WTC11 (cell line): ENCODE results near the gene MTFMT. TPM values are rescaled to one million over a fixed set of nuclear protein-coding genes. Genes with fewer than 3 reads are reported as not detected.

Experiments
- ATAC-seq: fragments of 200-7000 bp; cut with Tn5 transposase; 2 replicates; pipeline ENCODE4 v1.10.0; 2021; ENCODE audit warnings: mild to moderate bottlenecking, moderate library complexity
- CTCF ChIA-PET: fragments of 300-600 bp; sonication (Branson Sonifier 250); formaldehyde crosslinking; loops from one replicate; lab custom pipeline; 2021; ENCODE audit warnings: antibody characterized with exemption; lab: Charles Lee
- POLR2A ChIA-PET: fragments of 350-600 bp; sonication (Branson Sonifier 250); formaldehyde crosslinking; loops from one replicate; lab custom pipeline; 2021; ENCODE audit warnings: antibody characterized with exemption; lab: Charles Lee
- DNase-seq: peaks from one replicate; pipeline ENCODE4 v3.0.0; 2021; ENCODE audit warnings: low spot score
- H3K27ac Mint-ChIP-seq: 2 replicates; pipeline ENCODE4 v1.8.0; 2021; ENCODE audit warnings: mixed read lengths
- H3K27me3 Mint-ChIP-seq: 2 replicates; pipeline ENCODE4 v1.8.0; 2021; ENCODE audit warnings: low read depth, mild to moderate bottlenecking, moderate library complexity, mixed read lengths
- H3K36me3 Mint-ChIP-seq: 2 replicates; pipeline ENCODE4 v1.8.0; 2021; ENCODE audit warnings: mixed read lengths
- H3K4me1 Mint-ChIP-seq: 2 replicates; pipeline ENCODE4 v1.8.0; 2022; ENCODE audit warnings: mixed read lengths
- H3K4me3 Mint-ChIP-seq: 2 replicates; pipeline ENCODE4 v1.8.0; 2021; ENCODE audit warnings: mild to moderate bottlenecking, moderate library complexity, mixed read lengths
- H3K9me3 Mint-ChIP-seq: 2 replicates; pipeline ENCODE4 v1.8.0; 2021; ENCODE audit warnings: mixed read lengths
- ATF2 ChIP-seq: sonication (generic); formaldehyde crosslinking; IDR thresholded peaks from 2 replicates; pipeline ENCODE4 v1.8.1; 2022; ENCODE audit warnings: low read depth, missing genetic modification reagents, borderline replicate concordance
- CREB1 ChIP-seq: sonication (generic); formaldehyde crosslinking; IDR thresholded peaks from 2 replicates; pipeline ENCODE4 v1.8.0; 2023; ENCODE audit warnings: mild to moderate bottlenecking, missing genetic modification reagents
- IRF2 ChIP-seq: sonication (generic); formaldehyde crosslinking; IDR thresholded peaks from 2 replicates; pipeline ENCODE4 v1.8.0; 2022; ENCODE audit warnings: low read depth, missing genetic modification reagents, borderline replicate concordance
- JAZF1 ChIP-seq: fragments of 250-450 bp; sonication (Bioruptor Pico); IDR thresholded peaks from 2 replicates; pipeline ENCODE4 v1.9.0; 2021; ENCODE audit warnings: moderate library complexity, mild to moderate bottlenecking, inconsistent platforms
- NR2C2 ChIP-seq: sonication (generic); formaldehyde crosslinking; IDR thresholded peaks from 2 replicates; pipeline ENCODE4 v1.8.0; 2022; ENCODE audit warnings: mild to moderate bottlenecking, missing genetic modification reagents
- NR3C1 ChIP-seq: sonication (generic); formaldehyde crosslinking; conservative IDR thresholded peaks from 2 replicates; pipeline ENCODE4 v1.8.1; 2023; ENCODE audit warnings: low read depth, mild to moderate bottlenecking, missing genetic modification reagents
- OVOL2 ChIP-seq: fragments of 250-450 bp; sonication (Bioruptor Pico); IDR thresholded peaks from 2 replicates; pipeline ENCODE4 v1.9.0; 2021; ENCODE audit warnings: mild to moderate bottlenecking, borderline replicate concordance
- PRDM15 ChIP-seq: sonication (generic); formaldehyde crosslinking; IDR thresholded peaks from 2 replicates; pipeline ENCODE4 v1.8.0; 2022; ENCODE audit warnings: missing genetic modification reagents
- TEAD1 ChIP-seq: sonication (generic); formaldehyde crosslinking; IDR thresholded peaks from 2 replicates; pipeline ENCODE4 v1.8.0; 2022; ENCODE audit warnings: mild to moderate bottlenecking, missing genetic modification reagents
- TP53 ChIP-seq: sonication (generic); formaldehyde crosslinking; IDR thresholded peaks from 2 replicates; pipeline ENCODE4 v1.8.1; 2023; ENCODE audit warnings: mild to moderate bottlenecking, missing genetic modification reagents
- ZNF121 ChIP-seq: sonication (generic); formaldehyde crosslinking; IDR thresholded peaks from 2 replicates; pipeline ENCODE4 v1.8.0; 2023; ENCODE audit warnings: missing genetic modification reagents
- ZNF416 ChIP-seq: fragments of 250-450 bp; sonication (Bioruptor Pico); IDR thresholded peaks from 2 replicates; pipeline ENCODE4 v1.9.0; 2021; ENCODE audit warnings: mild to moderate bottlenecking, inconsistent platforms
- total RNA-seq: library from RNA; stranded (reverse); gene quantifications from 3 replicates; pipeline ENCODE4 v1.2.3, GENCODE V29; 2021
- TF ChIP-seq, protein P1 (sequence below): sonication (generic); formaldehyde crosslinking; conservative IDR thresholded peaks from 2 replicates; pipeline ENCODE4 v1.8.1; 2023; ENCODE audit warnings: mild to moderate bottlenecking, low read depth, missing genetic modification reagents, moderate library complexity
- TF ChIP-seq, protein P2 (sequence below): sonication (generic); formaldehyde crosslinking; conservative IDR thresholded peaks from 2 replicates; pipeline ENCODE4 v1.8.1; 2022; ENCODE audit warnings: mild to moderate bottlenecking, missing genetic modification reagents
- TF ChIP-seq, protein P3 (sequence below): fragments of 250-450 bp; sonication (Bioruptor Pico); IDR thresholded peaks from 2 replicates; pipeline ENCODE4 v1.9.0; 2021; ENCODE audit warnings: mild to moderate bottlenecking
- TF ChIP-seq, protein P4 (sequence below): fragments of 250-450 bp; sonication (Bioruptor Pico); IDR thresholded peaks from 2 replicates; pipeline ENCODE4 v1.8.0; 2021; ENCODE audit warnings: mild to moderate bottlenecking
- TF ChIP-seq, protein P5 (sequence below): sonication (generic); formaldehyde crosslinking; IDR thresholded peaks from 2 replicates; pipeline ENCODE4 v1.8.0; 2022; ENCODE audit warnings: mild to moderate bottlenecking, missing genetic modification reagents

MTFMT gene
- total RNA-seq, 1 experiment from 2014 or later, result 26.7 TPM

DNA sequence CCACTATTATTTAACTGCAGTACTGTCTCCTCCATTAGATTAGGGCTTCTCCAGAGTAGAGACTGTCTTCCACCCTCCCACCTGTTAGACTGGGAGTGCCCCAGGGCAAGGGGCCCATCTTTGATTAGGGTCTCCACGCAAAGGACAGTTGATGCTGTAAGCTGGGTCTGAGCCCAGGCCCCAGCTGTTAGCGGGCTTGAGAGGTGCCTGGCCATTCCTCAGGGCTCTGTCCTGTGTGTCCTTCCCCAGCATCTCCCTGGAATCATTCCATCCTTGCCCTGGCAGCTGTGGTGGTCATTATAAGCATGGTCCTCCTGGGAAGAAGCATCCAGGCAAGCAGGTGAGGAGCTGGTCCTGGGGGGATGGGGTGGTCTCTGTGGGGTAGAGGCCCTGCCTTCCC is 21.8 kb upstream of the MTFMT start (continued):
- TF ChIP-seq CREB1 (CRISPR knock-in tag), result no peak
- no peak for TF ChIP-seq IRF2 (CRISPR knock-in tag)
- TF ChIP-seq TP53 (CRISPR knock-in tag), result no peak
- TF ChIP-seq ZNF416, result no peak
- no peak for TF ChIP-seq TEAD1 (CRISPR knock-in tag)
- TF ChIP-seq NR2C2 (CRISPR knock-in tag), result no peak
- TF ChIP-seq, protein P1, sequence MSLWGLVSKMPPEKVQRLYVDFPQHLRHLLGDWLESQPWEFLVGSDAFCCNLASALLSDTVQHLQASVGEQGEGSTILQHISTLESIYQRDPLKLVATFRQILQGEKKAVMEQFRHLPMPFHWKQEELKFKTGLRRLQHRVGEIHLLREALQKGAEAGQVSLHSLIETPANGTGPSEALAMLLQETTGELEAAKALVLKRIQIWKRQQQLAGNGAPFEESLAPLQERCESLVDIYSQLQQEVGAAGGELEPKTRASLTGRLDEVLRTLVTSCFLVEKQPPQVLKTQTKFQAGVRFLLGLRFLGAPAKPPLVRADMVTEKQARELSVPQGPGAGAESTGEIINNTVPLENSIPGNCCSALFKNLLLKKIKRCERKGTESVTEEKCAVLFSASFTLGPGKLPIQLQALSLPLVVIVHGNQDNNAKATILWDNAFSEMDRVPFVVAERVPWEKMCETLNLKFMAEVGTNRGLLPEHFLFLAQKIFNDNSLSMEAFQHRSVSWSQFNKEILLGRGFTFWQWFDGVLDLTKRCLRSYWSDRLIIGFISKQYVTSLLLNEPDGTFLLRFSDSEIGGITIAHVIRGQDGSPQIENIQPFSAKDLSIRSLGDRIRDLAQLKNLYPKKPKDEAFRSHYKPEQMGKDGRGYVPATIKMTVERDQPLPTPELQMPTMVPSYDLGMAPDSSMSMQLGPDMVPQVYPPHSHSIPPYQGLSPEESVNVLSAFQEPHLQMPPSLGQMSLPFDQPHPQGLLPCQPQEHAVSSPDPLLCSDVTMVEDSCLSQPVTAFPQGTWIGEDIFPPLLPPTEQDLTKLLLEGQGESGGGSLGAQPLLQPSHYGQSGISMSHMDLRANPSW (CRISPR knock-in tag), result no peak
- TF ChIP-seq NR3C1 (CRISPR knock-in tag), result no peak
- TF ChIP-seq, protein P2, sequence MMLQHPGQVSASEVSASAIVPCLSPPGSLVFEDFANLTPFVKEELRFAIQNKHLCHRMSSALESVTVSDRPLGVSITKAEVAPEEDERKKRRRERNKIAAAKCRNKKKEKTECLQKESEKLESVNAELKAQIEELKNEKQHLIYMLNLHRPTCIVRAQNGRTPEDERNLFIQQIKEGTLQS (CRISPR knock-in tag), result no peak

GRCh38 chr15:65050270-65050669 is 20.8 kb upstream of the MTFMT start:
- H3K36me3 Mint-ChIP-seq, result no peaks in the 10 kb centered on the region
- POLR2A ChIA-PET, result interaction anchor here (0.7 kb wide), 1 partner anchor 23 kb away, joined by 7 read pairs; no protein-coding TSS in a partner anchor
- H3K9me3 Mint-ChIP-seq, result no peaks in the 10 kb centered on the region
- DNase-seq, result no peak
- CTCF ChIA-PET, result interaction anchor here (1.0 to 20.3 kb wide), 4 partner anchors 16 to 51 kb away, joined by 4 to 292 read pairs (median 102); partner anchors contain the start of gene KBTBD13
- ATAC-seq, result no peak
- H3K27me3 Mint-ChIP-seq, result peaks cover 4% of the 10 kb centered on the region; the same call in 1 of the 2 replicates
- H3K4me3 Mint-ChIP-seq, result no peak overlapping the region
- no peak for TF ChIP-seq ATF2 (CRISPR knock-in tag)
- TF ChIP-seq ZNF121 (CRISPR knock-in tag), result no peak
- TF ChIP-seq, protein P3, sequence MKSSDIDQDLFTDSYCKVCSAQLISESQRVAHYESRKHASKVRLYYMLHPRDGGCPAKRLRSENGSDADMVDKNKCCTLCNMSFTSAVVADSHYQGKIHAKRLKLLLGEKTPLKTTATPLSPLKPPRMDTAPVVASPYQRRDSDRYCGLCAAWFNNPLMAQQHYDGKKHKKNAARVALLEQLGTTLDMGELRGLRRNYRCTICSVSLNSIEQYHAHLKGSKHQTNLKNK (CRISPR knock-in tag), result no peak
- TF ChIP-seq, protein P4, sequence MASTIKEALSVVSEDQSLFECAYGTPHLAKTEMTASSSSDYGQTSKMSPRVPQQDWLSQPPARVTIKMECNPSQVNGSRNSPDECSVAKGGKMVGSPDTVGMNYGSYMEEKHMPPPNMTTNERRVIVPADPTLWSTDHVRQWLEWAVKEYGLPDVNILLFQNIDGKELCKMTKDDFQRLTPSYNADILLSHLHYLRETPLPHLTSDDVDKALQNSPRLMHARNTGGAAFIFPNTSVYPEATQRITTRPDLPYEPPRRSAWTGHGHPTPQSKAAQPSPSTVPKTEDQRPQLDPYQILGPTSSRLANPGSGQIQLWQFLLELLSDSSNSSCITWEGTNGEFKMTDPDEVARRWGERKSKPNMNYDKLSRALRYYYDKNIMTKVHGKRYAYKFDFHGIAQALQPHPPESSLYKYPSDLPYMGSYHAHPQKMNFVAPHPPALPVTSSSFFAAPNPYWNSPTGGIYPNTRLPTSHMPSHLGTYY (CRISPR knock-in tag), result no peak
- TF ChIP-seq OVOL2 (CRISPR knock-in tag), result no peak
- TF ChIP-seq, protein P5, sequence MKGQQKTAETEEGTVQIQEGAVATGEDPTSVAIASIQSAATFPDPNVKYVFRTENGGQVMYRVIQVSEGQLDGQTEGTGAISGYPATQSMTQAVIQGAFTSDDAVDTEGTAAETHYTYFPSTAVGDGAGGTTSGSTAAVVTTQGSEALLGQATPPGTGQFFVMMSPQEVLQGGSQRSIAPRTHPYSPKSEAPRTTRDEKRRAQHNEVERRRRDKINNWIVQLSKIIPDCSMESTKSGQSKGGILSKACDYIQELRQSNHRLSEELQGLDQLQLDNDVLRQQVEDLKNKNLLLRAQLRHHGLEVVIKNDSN (CRISPR knock-in tag), result no peak
- TF ChIP-seq JAZF1 (CRISPR knock-in tag), result no peak
- no peak for TF ChIP-seq PRDM15 (CRISPR knock-in tag)
- H3K27ac Mint-ChIP-seq, result no peak overlapping the region
- peaks cover 6% of the 10 kb centered on the region; the same call in 1 of the 2 replicates for H3K4me1 Mint-ChIP-seq
